Measurements from ENCODE around the gene PKHD1.

PKHD1 gene

DNA sequence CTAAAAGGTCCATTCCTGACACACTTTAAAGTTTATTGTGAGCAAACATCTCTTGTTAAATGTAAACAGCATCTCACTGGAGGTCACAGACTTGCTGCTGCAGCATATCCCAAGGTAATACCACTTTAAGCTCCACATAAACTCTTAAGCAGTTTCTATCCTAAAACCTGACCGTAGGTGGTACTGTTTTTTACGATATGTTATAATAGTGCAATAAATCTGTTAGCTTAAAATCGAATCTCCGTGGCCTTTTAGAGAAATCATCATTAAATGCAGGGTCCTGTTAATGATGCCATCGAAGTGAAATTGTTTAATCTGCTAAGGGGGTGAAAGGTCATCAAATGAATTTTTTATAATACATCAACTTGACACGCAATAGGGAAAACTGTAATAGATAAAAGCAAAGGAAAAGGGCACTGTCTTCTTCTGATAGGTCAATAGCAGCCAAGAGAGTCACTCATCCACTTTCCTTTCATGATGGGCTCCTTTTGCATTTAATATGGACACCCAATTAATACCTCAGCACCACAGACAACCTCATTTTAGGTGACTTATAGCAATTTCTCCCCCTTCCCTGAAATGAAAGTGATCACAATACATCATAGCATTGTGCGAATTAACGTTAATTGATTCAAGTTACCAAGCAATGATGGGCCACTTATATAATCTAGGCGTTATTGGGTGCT, 436.1 kb downstream of the PKHD1 start:
- Histone ChIP-seq H3F3A (ENCODE audit: insufficient read depth, low read length) (no peaks in the 10 kb centered on the region), H3K4me2 (ENCODE audit: low read length) (no peak overlapping the region), H3K4me1 (ENCODE audit: insufficient read depth, low read length, severe bottlenecking) (no peaks in the 10 kb centered on the region), H3K79me2 (ENCODE audit: insufficient read depth, low read length) (no peaks in the 10 kb centered on the region), H3K9ac (ENCODE audit: low read length) (no peak overlapping the region), H4K20me1 (ENCODE audit: insufficient read depth, low read length) (no peaks in the 10 kb centered on the region), H3K9me2 (ENCODE audit: low read depth, low read length) (no peaks in the 10 kb centered on the region), H3K4me3 (ENCODE audit: low read depth, low read length, poor library complexity, severe bottlenecking) (no peak overlapping the region), H3K36me3 (ENCODE audit: insufficient read depth, low read length) (no peaks in the 10 kb centered on the region), H2AFZ (ENCODE audit: low read length) (no peak overlapping the region), H3K27me3 (ENCODE audit: insufficient read depth, low read length) (no peaks in the 10 kb centered on the region), H3K9me3 (ENCODE audit: low read length) (no peaks in the 10 kb centered on the region), H3K27ac (ENCODE audit: low read depth, low read length, poor library complexity, severe bottlenecking) (no peak overlapping the region)
- TF ChIP-seq EZH2 (IDR thresholded peaks at IDR 0.05; ENCODE audit: borderline replicate concordance, low read length) (no peak), CTCF (IDR thresholded peaks at IDR 0.05; ENCODE audit: low read length) (no peak)

GRCh38 chr6:51648774-51649173, 438.6 kb downstream of the PKHD1 start:
- TF ChIP-seq EZH2 (IDR thresholded peaks at IDR 0.05; ENCODE audit: borderline replicate concordance, low read length) = no peak
- TF ChIP-seq CTCF (IDR thresholded peaks at IDR 0.05; ENCODE audit: low read length) = no peak
- H3K9ac ChIP-seq (ENCODE audit: low read length) = no peak overlapping the region
- H2AFZ ChIP-seq (ENCODE audit: low read length) = no peak overlapping the region
- H3K4me1 ChIP-seq (ENCODE audit: insufficient read depth, low read length, severe bottlenecking) = no peaks in the 10 kb centered on the region
- no peaks in the 10 kb centered on the region for H3K27me3 ChIP-seq (ENCODE audit: insufficient read depth, low read length)
- no peak overlapping the region for H3K27ac ChIP-seq (ENCODE audit: low read depth, low read length, poor library complexity, severe bottlenecking)
- H3K4me3 ChIP-seq (ENCODE audit: low read depth, low read length, poor library complexity, severe bottlenecking) = no peak overlapping the region
- H3K4me2 ChIP-seq (ENCODE audit: low read length) = no peak overlapping the region
- H3K36me3 ChIP-seq (ENCODE audit: insufficient read depth, low read length) = no peaks in the 10 kb centered on the region
- no peaks in the 10 kb centered on the region for H3K9me3 ChIP-seq (ENCODE audit: low read length)
- no peaks in the 10 kb centered on the region for H3K79me2 ChIP-seq (ENCODE audit: insufficient read depth, low read length)
- H3K9me2 ChIP-seq (ENCODE audit: low read depth, low read length) = no peaks in the 10 kb centered on the region
- H4K20me1 ChIP-seq (ENCODE audit: insufficient read depth, low read length) = no peaks in the 10 kb centered on the region
- no peaks in the 10 kb centered on the region for H3F3A ChIP-seq (ENCODE audit: insufficient read depth, low read length)

- TF ChIP-seq CTCF (IDR thresholded peaks at IDR 0.05; ENCODE audit: low read length) = no peak
- TF ChIP-seq EZH2 (IDR thresholded peaks at IDR 0.05; ENCODE audit: borderline replicate concordance, low read length) = no peak
- H3K27ac ChIP-seq (ENCODE audit: low read depth, low read length, poor library complexity, severe bottlenecking) = no peak overlapping the region
- H4K20me1 ChIP-seq (ENCODE audit: insufficient read depth, low read length) = no peaks in the 10 kb centered on the region
- H3K4me2 ChIP-seq (ENCODE audit: low read length) = no peak overlapping the region
- H3K4me1 ChIP-seq (ENCODE audit: insufficient read depth, low read length, severe bottlenecking) = no peaks in the 10 kb centered on the region
- H3K4me3 ChIP-seq (ENCODE audit: low read depth, low read length, poor library complexity, severe bottlenecking) = no peak overlapping the region
- H3K9me3 ChIP-seq (ENCODE audit: low read length) = no peaks in the 10 kb centered on the region
- H3K36me3 ChIP-seq (ENCODE audit: insufficient read depth, low read length) = no peaks in the 10 kb centered on the region
- no peaks in the 10 kb centered on the region for H3F3A ChIP-seq (ENCODE audit: insufficient read depth, low read length)
- H3K9me2 ChIP-seq (ENCODE audit: low read depth, low read length) = no peaks in the 10 kb centered on the region
- H2AFZ ChIP-seq (ENCODE audit: low read length) = no peak overlapping the region
- no peaks in the 10 kb centered on the region for H3K27me3 ChIP-seq (ENCODE audit: insufficient read depth, low read length)
- no peak overlapping the region for H3K9ac ChIP-seq (ENCODE audit: low read length)
- H3K79me2 ChIP-seq (ENCODE audit: insufficient read depth, low read length) = no peaks in the 10 kb centered on the region
These were observed 439.2 kb downstream of the PKHD1 start for GRCh38 chr6:51648236-51648635.

Data from OCI-LY1 (cell line).